H9 (cell line): Measurements from ENCODE around the gene UBALD2. TPM values are rescaled to one million over a fixed set of nuclear protein-coding genes. Genes with fewer than 3 reads are reported as not detected.

Source experiments
- DNase-seq: peaks from one replicate; pipeline ENCODE4 v3.0.0-alpha.2; 2017
- H2AFZ ChIP-seq: one replicate; pipeline ENCODE4 v1.6.1; 2013; ENCODE audit warnings: mild to moderate bottlenecking, low read length, control low read depth, moderate library complexity
- H2AK5ac ChIP-seq: 2 replicates; pipeline ENCODE4 v1.6.1; 2013; ENCODE audit warnings: low read length, control low read depth, mixed read lengths; ENCODE audit not compliant: insufficient read length
- H2BK120ac ChIP-seq: one replicate; pipeline ENCODE4 v1.6.1; 2013; ENCODE audit warnings: low read depth, mild to moderate bottlenecking, low read length, control low read depth, inconsistent platforms; ENCODE audit not compliant: poor library complexity, severe bottlenecking
- H2BK12ac ChIP-seq: 2 replicates; pipeline ENCODE4 v1.6.1; 2013; ENCODE audit warnings: low read length, control low read depth, mixed read lengths, low read depth; ENCODE audit not compliant: insufficient read length
- H2BK15ac ChIP-seq: 2 replicates; pipeline ENCODE4 v1.6.1; 2013; ENCODE audit warnings: low read depth, low read length, control low read depth
- H2BK20ac ChIP-seq: one replicate; pipeline ENCODE4 v1.6.1; 2013; ENCODE audit warnings: low read depth, mild to moderate bottlenecking, low read length, control low read depth, inconsistent platforms; ENCODE audit not compliant: poor library complexity, severe bottlenecking
- H2BK5ac ChIP-seq: 2 replicates; pipeline ENCODE4 v1.6.1; 2013; ENCODE audit warnings: low read length, control low read depth, mixed read lengths; ENCODE audit not compliant: insufficient read length
- H3K14ac ChIP-seq: 2 replicates; pipeline ENCODE4 v1.6.1; 2013; ENCODE audit warnings: low read length, control low read depth; ENCODE audit not compliant: insufficient read depth
- H3K18ac ChIP-seq: 2 replicates; pipeline ENCODE4 v1.6.1; 2013; ENCODE audit warnings: low read depth, mild to moderate bottlenecking, mixed read lengths, low read length, control low read depth; ENCODE audit not compliant: insufficient read length
- H3K23ac ChIP-seq: 2 replicates; pipeline ENCODE4 v1.6.1; 2013; ENCODE audit warnings: low read length, control low read depth, mixed read lengths, low read depth; ENCODE audit not compliant: insufficient read length
- H3K23me2 ChIP-seq: 2 replicates; pipeline ENCODE4 v1.6.1; 2013; ENCODE audit warnings: low read depth, mild to moderate bottlenecking, mixed read lengths, low read length, control low read depth; ENCODE audit not compliant: insufficient read length, poor library complexity, severe bottlenecking
- H3K27ac ChIP-seq: 2 replicates; pipeline ENCODE4 v1.5.1; 2013; ENCODE audit warnings: low read length, control low read depth, mixed read lengths, low read depth; ENCODE audit not compliant: insufficient read length
- H3K27me3 ChIP-seq: 2 replicates; pipeline ENCODE4 v1.6.1; 2013; ENCODE audit warnings: low read length, control low read depth, inconsistent platforms; ENCODE audit not compliant: insufficient read depth
- H3K4ac ChIP-seq: 2 replicates; pipeline ENCODE4 v1.6.1; 2013; ENCODE audit warnings: low read depth, mild to moderate bottlenecking, control low read depth, inconsistent platforms, low read length, moderate library complexity
- H3K4me1 ChIP-seq: 2 replicates; pipeline ENCODE4 v1.6.1; 2013; ENCODE audit warnings: low read length, control low read depth, inconsistent platforms; ENCODE audit not compliant: insufficient read depth
- H3K4me2 ChIP-seq: 2 replicates; pipeline ENCODE4 v1.6.1; 2013; ENCODE audit warnings: low read length, control low read depth, mixed read lengths; ENCODE audit not compliant: insufficient read length, insufficient read depth
- H3K56ac ChIP-seq: 2 replicates; pipeline ENCODE4 v1.6.1; 2013; ENCODE audit warnings: low read depth, mild to moderate bottlenecking, mixed read lengths, low read length, control low read depth; ENCODE audit not compliant: insufficient read length
- H3K79me1 ChIP-seq: 2 replicates; pipeline ENCODE4 v1.6.1; 2013; ENCODE audit warnings: low read depth, mild to moderate bottlenecking, moderate library complexity, low read length, control low read depth, inconsistent platforms; ENCODE audit not compliant: insufficient read depth, poor library complexity, severe bottlenecking
- H3K79me2 ChIP-seq: 2 replicates; pipeline ENCODE4 v1.6.1; 2013; ENCODE audit warnings: low read length, control low read depth, inconsistent platforms; ENCODE audit not compliant: insufficient read depth
- H3K9ac ChIP-seq: 2 replicates; pipeline ENCODE4 v1.6.1; 2013; ENCODE audit warnings: low read length, control low read depth, mixed read lengths; ENCODE audit not compliant: insufficient read length; ENCODE audit errors: extremely low read depth
- H3K9me3 ChIP-seq: one replicate; pipeline ENCODE4 v1.6.1; 2013; ENCODE audit warnings: low read depth, low read length, inconsistent platforms; ENCODE audit not compliant: control insufficient read depth
- H3T11ph ChIP-seq: one replicate; pipeline ENCODE4 v1.6.1; 2013; ENCODE audit warnings: mild to moderate bottlenecking, low read length, control low read depth, inconsistent platforms
- H4K20me1 ChIP-seq: one replicate; pipeline ENCODE4 v1.6.1; 2013; ENCODE audit not compliant: control insufficient read depth, insufficient read length, insufficient read depth
- H4K5ac ChIP-seq: 2 replicates; pipeline ENCODE4 v1.6.1; 2013; ENCODE audit warnings: low read depth, mild to moderate bottlenecking, mixed read lengths, low read length, control low read depth; ENCODE audit not compliant: insufficient read length
- H4K8ac ChIP-seq: replicated peaks from 2 replicates; pipeline ENCODE4 v1.6.1; 2013; ENCODE audit warnings: low read length, control low read depth, mixed read lengths, low read depth; ENCODE audit not compliant: insufficient read length
- H4K91ac ChIP-seq: 2 replicates; pipeline ENCODE4 v1.6.1; 2013; ENCODE audit warnings: low read depth, mild to moderate bottlenecking, moderate library complexity, mixed read lengths, low read length, control low read depth; ENCODE audit not compliant: insufficient read length
- H3K27ac Mint-ChIP-seq, 3 experiments: 2 replicates in 2 of 3; 3 replicates in 1 of 3; pipeline ENCODE4 v1.8.0; 2020 to 2021; ENCODE audit warnings: mixed read lengths in 3 of 3, mild to moderate bottlenecking in 1 of 3, moderate library complexity in 1 of 3
- H3K27me3 Mint-ChIP-seq: 2 replicates; pipeline ENCODE4 v1.8.0; 2021; ENCODE audit warnings: low read depth, mild to moderate bottlenecking, moderate library complexity, mixed read lengths
- H3K36me3 Mint-ChIP-seq, 3 experiments: 2 replicates in 2 of 3; 3 replicates in 1 of 3; pipeline ENCODE4 v1.8.0; 2020 to 2021; ENCODE audit warnings: low read depth in 3 of 3, mixed read lengths in 3 of 3; ENCODE audit not compliant: insufficient read depth in 1 of 3
- H3K4me1 Mint-ChIP-seq, 2 experiments: 2 replicates each; pipeline ENCODE4 v1.8.0; 2020; ENCODE audit warnings: mixed read lengths in 2 of 2
- H3K4me3 Mint-ChIP-seq, 2 experiments: 2 replicates in 1 of 2; 3 replicates in 1 of 2; pipeline ENCODE4 v1.8.0; 2020 to 2021; ENCODE audit warnings: mild to moderate bottlenecking in 2 of 2, mixed read lengths in 2 of 2, moderate library complexity in 1 of 2
- H3K9me3 Mint-ChIP-seq, 2 experiments: 2 replicates in 1 of 2; 3 replicates in 1 of 2; pipeline ENCODE4 v1.8.0; 2020; ENCODE audit warnings: mild to moderate bottlenecking in 2 of 2, mixed read lengths in 2 of 2, moderate library complexity in 1 of 2
- WGBS: extraction: QIAGEN DNeasy Blood & Tissue Kit; methylation state at CpG from one replicate; pipeline ENCODE4 v1.1.7; 2013; ENCODE audit warnings: missing lambda C conversion rate, low lambda C conversion rate, mixed read lengths; ENCODE audit not compliant: insufficient read length; ENCODE audit errors: extremely low coverage; 5-methylcytosine and 5-hydroxymethylcytosine counted together
- total RNA-seq: library from RNA; stranded (reverse); gene quantifications from 2 replicates; pipeline ENCODE4 v1.2.1, GENCODE V29; 2021
- TF ChIP-seq, protein P1 (sequence below): fragments of 200-600 bp; sonication (generic); conservative IDR thresholded peaks from 3 replicates; pipeline ENCODE4 v1.8.0; 2021; ENCODE audit warnings: antibody characterized with exemption, mild to moderate bottlenecking

UBALD2 gene
- total RNA-seq, 1 experiment from 2014 or later, result 25.8 TPM

DNA sequence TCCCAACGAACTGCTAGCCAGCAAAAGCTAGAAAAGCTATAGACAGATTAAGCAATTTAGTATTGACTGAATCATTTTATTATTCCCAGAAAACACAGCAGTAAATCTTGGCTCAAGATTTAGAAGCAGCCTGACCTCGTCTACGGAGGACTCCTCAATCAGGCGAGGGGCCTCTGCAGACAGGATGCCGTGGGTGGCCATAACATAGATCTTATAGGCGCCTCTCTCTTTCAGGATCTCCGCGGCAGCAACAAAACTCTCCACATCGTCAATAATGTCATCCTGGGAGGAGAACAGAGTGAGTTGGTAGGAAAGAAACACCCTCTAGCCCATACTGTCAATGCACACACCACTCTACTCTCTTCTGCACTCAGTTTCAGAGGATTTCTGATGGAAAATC is 47.6 kb downstream of the UBALD2 start:
- no peaks in the 10 kb centered on the region for H3K79me2 ChIP-seq
- H4K91ac ChIP-seq, result no peak overlapping the region
- DNase-seq, result no peak
- no peak overlapping the region for H2BK15ac ChIP-seq
- no peak overlapping the region for H3T11ph ChIP-seq
- no peak overlapping the region for H2AFZ ChIP-seq
- H3K4me1 Mint-ChIP-seq, result 0 out of 4 replicates have a peak, but pooled peaks cover 0 to 4% of the 10 kb centered on the region in 2 experiments
- no peaks in the 10 kb centered on the region for H3K79me1 ChIP-seq
- WGBS, result no CpG with 5 or more reads among the region's 9 CpGs
- H3K4ac ChIP-seq, result no peak overlapping the region
- H3K18ac ChIP-seq, result no peak overlapping the region
- H4K8ac ChIP-seq, result no peak overlapping the region
- H2BK20ac ChIP-seq, result no peak overlapping the region
- H2AK5ac ChIP-seq, result no peak overlapping the region
- no peak overlapping the region for H3K27ac ChIP-seq
- no peaks in the 10 kb centered on the region for H3K27me3 Mint-ChIP-seq
- no peak overlapping the region for H3K23ac ChIP-seq
- H2BK120ac ChIP-seq, result no peak overlapping the region
- no peak overlapping the region for H2BK12ac ChIP-seq
- H4K5ac ChIP-seq, result no peak overlapping the region
- H3K27ac Mint-ChIP-seq, result no peak overlapping the region
- H3K27me3 ChIP-seq, result no peaks in the 10 kb centered on the region
- TF ChIP-seq, protein P1, sequence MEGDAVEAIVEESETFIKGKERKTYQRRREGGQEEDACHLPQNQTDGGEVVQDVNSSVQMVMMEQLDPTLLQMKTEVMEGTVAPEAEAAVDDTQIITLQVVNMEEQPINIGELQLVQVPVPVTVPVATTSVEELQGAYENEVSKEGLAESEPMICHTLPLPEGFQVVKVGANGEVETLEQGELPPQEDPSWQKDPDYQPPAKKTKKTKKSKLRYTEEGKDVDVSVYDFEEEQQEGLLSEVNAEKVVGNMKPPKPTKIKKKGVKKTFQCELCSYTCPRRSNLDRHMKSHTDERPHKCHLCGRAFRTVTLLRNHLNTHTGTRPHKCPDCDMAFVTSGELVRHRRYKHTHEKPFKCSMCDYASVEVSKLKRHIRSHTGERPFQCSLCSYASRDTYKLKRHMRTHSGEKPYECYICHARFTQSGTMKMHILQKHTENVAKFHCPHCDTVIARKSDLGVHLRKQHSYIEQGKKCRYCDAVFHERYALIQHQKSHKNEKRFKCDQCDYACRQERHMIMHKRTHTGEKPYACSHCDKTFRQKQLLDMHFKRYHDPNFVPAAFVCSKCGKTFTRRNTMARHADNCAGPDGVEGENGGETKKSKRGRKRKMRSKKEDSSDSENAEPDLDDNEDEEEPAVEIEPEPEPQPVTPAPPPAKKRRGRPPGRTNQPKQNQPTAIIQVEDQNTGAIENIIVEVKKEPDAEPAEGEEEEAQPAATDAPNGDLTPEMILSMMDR, result no peak
- H3K9me3 Mint-ChIP-seq, result no peaks in the 10 kb centered on the region
- no peaks in the 10 kb centered on the region for H3K4me1 ChIP-seq
- H3K56ac ChIP-seq, result no peak overlapping the region
- no peak overlapping the region for H3K14ac ChIP-seq
- no peak overlapping the region for H3K9ac ChIP-seq
- H3K36me3 Mint-ChIP-seq, result peaks cover 4 to 34% (median 21%) of the 10 kb centered on the region in 3 experiments; a peak in 6 of 7 replicates
- no peak overlapping the region for H3K4me3 Mint-ChIP-seq
- no peaks in the 10 kb centered on the region for H3K9me3 ChIP-seq
- H2BK5ac ChIP-seq, result no peak overlapping the region
- no peaks in the 10 kb centered on the region for H4K20me1 ChIP-seq
- H3K4me2 ChIP-seq, result no peak overlapping the region
- no peaks in the 10 kb centered on the region for H3K23me2 ChIP-seq
